GM12873 (cell line): ENCODE data around the gene TIPIN.

Source experiments
- TF ChIP-seq, protein P1 (sequence below): IDR thresholded peaks from 2 replicates; pipeline ENCODE4 v1.5.1; 2012; ENCODE audit warnings: low read depth, mild to moderate bottlenecking, moderate library complexity, low read length, control low read depth; ENCODE audit not compliant: insufficient read depth; ENCODE audit errors: missing control alignments

TIPIN gene

DNA sequence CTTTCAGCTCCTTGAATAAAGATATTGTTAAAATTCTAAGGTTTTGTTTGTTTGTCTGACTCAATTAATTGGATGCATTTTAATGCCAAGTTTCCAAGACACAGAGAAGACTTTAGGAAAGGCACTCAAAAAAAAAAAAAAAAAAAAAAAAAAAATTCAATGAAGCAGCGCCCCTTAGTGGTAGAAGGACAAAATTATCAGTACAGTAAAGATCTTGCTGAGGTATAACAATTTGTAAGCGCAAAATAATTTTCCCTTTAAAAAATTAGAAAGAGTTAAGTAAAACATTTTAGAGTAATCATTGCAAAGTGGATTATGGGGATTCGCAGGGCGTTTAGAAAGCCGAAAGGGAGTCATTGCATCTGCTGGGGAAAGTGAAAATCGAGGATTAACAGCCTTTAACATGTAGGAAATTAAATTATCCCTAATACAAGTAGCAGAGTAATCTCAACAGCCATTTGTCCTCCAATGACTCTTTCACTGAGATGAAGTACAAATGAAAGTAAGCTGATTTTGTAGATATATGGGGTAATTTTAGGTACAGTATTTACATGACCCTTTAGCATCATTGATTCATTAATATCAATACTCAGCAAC lies 68.9 kb downstream of the TIPIN start:
- TF ChIP-seq, protein P1, sequence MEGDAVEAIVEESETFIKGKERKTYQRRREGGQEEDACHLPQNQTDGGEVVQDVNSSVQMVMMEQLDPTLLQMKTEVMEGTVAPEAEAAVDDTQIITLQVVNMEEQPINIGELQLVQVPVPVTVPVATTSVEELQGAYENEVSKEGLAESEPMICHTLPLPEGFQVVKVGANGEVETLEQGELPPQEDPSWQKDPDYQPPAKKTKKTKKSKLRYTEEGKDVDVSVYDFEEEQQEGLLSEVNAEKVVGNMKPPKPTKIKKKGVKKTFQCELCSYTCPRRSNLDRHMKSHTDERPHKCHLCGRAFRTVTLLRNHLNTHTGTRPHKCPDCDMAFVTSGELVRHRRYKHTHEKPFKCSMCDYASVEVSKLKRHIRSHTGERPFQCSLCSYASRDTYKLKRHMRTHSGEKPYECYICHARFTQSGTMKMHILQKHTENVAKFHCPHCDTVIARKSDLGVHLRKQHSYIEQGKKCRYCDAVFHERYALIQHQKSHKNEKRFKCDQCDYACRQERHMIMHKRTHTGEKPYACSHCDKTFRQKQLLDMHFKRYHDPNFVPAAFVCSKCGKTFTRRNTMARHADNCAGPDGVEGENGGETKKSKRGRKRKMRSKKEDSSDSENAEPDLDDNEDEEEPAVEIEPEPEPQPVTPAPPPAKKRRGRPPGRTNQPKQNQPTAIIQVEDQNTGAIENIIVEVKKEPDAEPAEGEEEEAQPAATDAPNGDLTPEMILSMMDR: peak; percentile 43
